Measurements from ENCODE around the gene TBX2.

TBX2 gene

DNA sequence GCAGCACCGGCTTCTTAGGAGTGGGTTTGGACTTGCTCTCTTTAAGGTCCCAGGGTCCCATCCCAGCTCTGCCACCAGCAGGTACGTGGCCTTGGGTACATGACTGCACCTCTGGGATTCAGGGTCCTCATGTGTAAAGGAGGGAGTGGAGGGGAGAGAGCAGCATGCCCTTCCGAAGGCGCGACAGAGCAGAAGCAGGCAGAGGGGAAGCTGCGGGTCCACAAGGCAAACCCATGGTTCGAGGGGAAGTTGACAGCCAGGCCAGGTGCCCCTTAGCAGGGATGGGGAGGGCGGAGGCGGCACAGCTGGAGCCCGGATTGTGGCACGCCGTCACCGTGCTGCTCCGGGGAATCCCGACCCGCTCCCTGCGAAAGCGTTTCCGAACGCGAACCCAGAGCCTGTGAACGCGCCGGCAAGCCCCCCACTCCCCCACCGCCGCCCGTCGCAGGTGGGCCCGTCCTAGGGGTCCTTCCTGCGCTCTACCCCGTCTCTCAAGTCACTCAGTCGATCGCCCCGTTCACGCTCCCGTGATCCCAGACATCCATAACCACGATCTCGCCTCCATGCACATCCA, 4.1 kb upstream of the TBX2 start:
- no peak overlapping the region for H3K4ac ChIP-seq (ENCODE audit: low read depth, low read length)
- H3K36me3 ChIP-seq (ENCODE audit: control insufficient read depth in 1 of 2, insufficient read depth in 2 of 2, low read length in 2 of 2), result no peaks in the 10 kb centered on the region
- H3K27ac ChIP-seq (ENCODE audit: low read depth, low read length), result no peak overlapping the region
- H4K8ac ChIP-seq (ENCODE audit: low read depth, low read length), result no peak overlapping the region
- peaks cover 22 to 41% of the 10 kb centered on the region in 2 experiments for H3K4me1 ChIP-seq (ENCODE audit: control insufficient read depth in 1 of 2, insufficient read depth in 2 of 2, low read length in 2 of 2)
- no peak overlapping the region for H2BK5ac ChIP-seq (ENCODE audit: low read depth, low read length, poor library complexity)
- no peak overlapping the region for H3K4me2 ChIP-seq (ENCODE audit: low read length)
- no peaks in the 10 kb centered on the region for H3K79me1 ChIP-seq (ENCODE audit: low read length)
- H3K79me2 ChIP-seq (ENCODE audit: control insufficient read depth, insufficient read depth, low read length, poor library complexity), result no peaks in the 10 kb centered on the region
- H2BK12ac ChIP-seq (ENCODE audit: low read length), result no peak overlapping the region
- H3K23ac ChIP-seq (ENCODE audit: low read length), result no peak overlapping the region
- H3K18ac ChIP-seq (ENCODE audit: low read length), result no peak overlapping the region
- no peak overlapping the region for H2AFZ ChIP-seq (ENCODE audit: insufficient read depth, low read length, poor library complexity)
- no peak overlapping the region for H2AK5ac ChIP-seq (ENCODE audit: low read length)
- H2BK120ac ChIP-seq (ENCODE audit: insufficient read depth, low read length, poor library complexity), result no peak overlapping the region
- peaks cover 47% of the 10 kb centered on the region for H3K27me3 ChIP-seq (ENCODE audit: insufficient read depth, low read length)
- no peak for DNase-seq
- peaks cover 5% of the 10 kb centered on the region for H3K9me3 ChIP-seq (ENCODE audit: insufficient read depth, low read depth, low read length)
- H3K14ac ChIP-seq (ENCODE audit: low read length), result no peak overlapping the region
- no peak overlapping the region for H4K12ac ChIP-seq (ENCODE audit: low read depth, low read length)
- H4K91ac ChIP-seq (ENCODE audit: low read depth, low read length), result no peak overlapping the region
- WGBS (ENCODE audit: extremely low coverage, insufficient coverage, insufficient read length), result no CpG with 5 or more reads among the region's 38 CpGs
- H3K9ac ChIP-seq (ENCODE audit: low read length), result no peak overlapping the region
- H3K4me3 ChIP-seq (ENCODE audit: low read depth, low read length), result no peak overlapping the region

- no CpG with 5 or more reads among the region's 63 CpGs for WGBS (ENCODE audit: extremely low coverage, insufficient coverage, insufficient read length)
- Histone ChIP-seq H3K4me2 (ENCODE audit: low read length) (peak overlapping the region; percentile 47), H4K12ac (ENCODE audit: low read depth, low read length) (no peak overlapping the region), H3K23ac (ENCODE audit: low read length) (no peak overlapping the region), H3K14ac (ENCODE audit: low read length) (no peak overlapping the region), H3K36me3 (ENCODE audit: control insufficient read depth in 1 of 2, insufficient read depth in 2 of 2, low read length in 2 of 2) (no peaks in the 10 kb centered on the region), H3K4ac (ENCODE audit: low read depth, low read length) (no peak overlapping the region), H2BK120ac (ENCODE audit: insufficient read depth, low read length, poor library complexity) (no peak overlapping the region), H2BK12ac (ENCODE audit: low read length) (no peak overlapping the region), H3K27me3 (ENCODE audit: insufficient read depth, low read length) (peaks cover 52% of the 10 kb centered on the region), H2BK5ac (ENCODE audit: low read depth, low read length, poor library complexity) (no peak overlapping the region), H4K8ac (ENCODE audit: low read depth, low read length) (no peak overlapping the region), H2AK5ac (ENCODE audit: low read length) (no peak overlapping the region), H3K79me2 (ENCODE audit: control insufficient read depth, insufficient read depth, low read length, poor library complexity) (no peaks in the 10 kb centered on the region), H3K27ac (ENCODE audit: low read depth, low read length) (no peak overlapping the region), H3K9me3 (ENCODE audit: insufficient read depth, low read depth, low read length) (peaks cover 5% of the 10 kb centered on the region), H3K4me3 (ENCODE audit: low read depth, low read length) (no peak overlapping the region), H3K9ac (ENCODE audit: low read length) (no peak overlapping the region), H3K79me1 (ENCODE audit: low read length) (peaks cover 2% of the 10 kb centered on the region), H4K91ac (ENCODE audit: low read depth, low read length) (no peak overlapping the region), H3K18ac (ENCODE audit: low read length) (no peak overlapping the region), H3K4me1 (ENCODE audit: control insufficient read depth in 1 of 2, insufficient read depth in 2 of 2, low read length in 2 of 2) (peaks cover 25 to 45% of the 10 kb centered on the region in 2 experiments), H2AFZ (ENCODE audit: insufficient read depth, low read length, poor library complexity) (no peak overlapping the region)
- no peak for DNase-seq
Measured at GRCh38 chr17:61395983-61396585, 3.6 kb upstream of the TBX2 start.

GRCh38 chr17:61396586-61397085, 3.0 kb upstream of the TBX2 start:
- H3K79me2 ChIP-seq (ENCODE audit: control insufficient read depth, insufficient read depth, low read length, poor library complexity), result no peaks in the 10 kb centered on the region
- peaks cover 5% of the 10 kb centered on the region for H3K9me3 ChIP-seq (ENCODE audit: insufficient read depth, low read depth, low read length)
- no peak overlapping the region for H4K8ac ChIP-seq (ENCODE audit: low read depth, low read length)
- H3K4me2 ChIP-seq (ENCODE audit: low read length), result peak overlapping the region; percentile 47
- no peak overlapping the region for H2BK120ac ChIP-seq (ENCODE audit: insufficient read depth, low read length, poor library complexity)
- no peak overlapping the region for H3K23ac ChIP-seq (ENCODE audit: low read length)
- H2AK5ac ChIP-seq (ENCODE audit: low read length), result no peak overlapping the region
- H4K91ac ChIP-seq (ENCODE audit: low read depth, low read length), result no peak overlapping the region
- H3K4me3 ChIP-seq (ENCODE audit: low read depth, low read length), result no peak overlapping the region
- H3K18ac ChIP-seq (ENCODE audit: low read length), result no peak overlapping the region
- no peak overlapping the region for H4K12ac ChIP-seq (ENCODE audit: low read depth, low read length)
- DNase-seq, result no peak
- no peak overlapping the region for H3K27ac ChIP-seq (ENCODE audit: low read depth, low read length)
- H3K4ac ChIP-seq (ENCODE audit: low read depth, low read length), result no peak overlapping the region
- WGBS (ENCODE audit: extremely low coverage, insufficient coverage, insufficient read length), result no CpG with 5 or more reads among the region's 46 CpGs
- H3K4me1 ChIP-seq (ENCODE audit: control insufficient read depth in 1 of 2, insufficient read depth in 2 of 2, low read length in 2 of 2), result peaks cover 25 to 48% of the 10 kb centered on the region in 2 experiments
- peaks cover 58% of the 10 kb centered on the region for H3K27me3 ChIP-seq (ENCODE audit: insufficient read depth, low read length)
- H2BK5ac ChIP-seq (ENCODE audit: low read depth, low read length, poor library complexity), result no peak overlapping the region
- H3K9ac ChIP-seq (ENCODE audit: low read length), result no peak overlapping the region
- peak overlapping the region; percentile 5 for H3K14ac ChIP-seq (ENCODE audit: low read length)
- H3K79me1 ChIP-seq (ENCODE audit: low read length), result peaks cover 2% of the 10 kb centered on the region
- H2BK12ac ChIP-seq (ENCODE audit: low read length), result no peak overlapping the region
- no peaks in the 10 kb centered on the region for H3K36me3 ChIP-seq (ENCODE audit: control insufficient read depth in 1 of 2, insufficient read depth in 2 of 2, low read length in 2 of 2)
- H2AFZ ChIP-seq (ENCODE audit: insufficient read depth, low read length, poor library complexity), result no peak overlapping the region

GRCh38 chr17:61397086-61397842, 2.4 kb upstream of the TBX2 start:
- Histone ChIP-seq H3K79me1 (ENCODE audit: low read length) (peaks cover 2% of the 10 kb centered on the region), H2BK12ac (ENCODE audit: low read length) (no peak overlapping the region), H3K9me3 (ENCODE audit: insufficient read depth, low read depth, low read length) (peaks cover 10% of the 10 kb centered on the region), H3K27me3 (ENCODE audit: insufficient read depth, low read length) (peaks cover 63% of the 10 kb centered on the region), H3K14ac (ENCODE audit: low read length) (peak overlapping the region; percentile 5), H3K9ac (ENCODE audit: low read length) (no peak overlapping the region), H2AFZ (ENCODE audit: insufficient read depth, low read length, poor library complexity) (no peak overlapping the region), H4K91ac (ENCODE audit: low read depth, low read length) (no peak overlapping the region), H4K12ac (ENCODE audit: low read depth, low read length) (no peak overlapping the region), H3K4me1 (ENCODE audit: control insufficient read depth in 1 of 2, insufficient read depth in 2 of 2, low read length in 2 of 2) (peaks cover 25 to 48% of the 10 kb centered on the region in 2 experiments), H3K18ac (ENCODE audit: low read length) (no peak overlapping the region), H3K27ac (ENCODE audit: low read depth, low read length) (no peak overlapping the region), H2BK120ac (ENCODE audit: insufficient read depth, low read length, poor library complexity) (no peak overlapping the region), H2BK5ac (ENCODE audit: low read depth, low read length, poor library complexity) (no peak overlapping the region), H3K79me2 (ENCODE audit: control insufficient read depth, insufficient read depth, low read length, poor library complexity) (no peaks in the 10 kb centered on the region), H2AK5ac (ENCODE audit: low read length) (no peak overlapping the region), H3K4ac (ENCODE audit: low read depth, low read length) (no peak overlapping the region), H3K4me3 (ENCODE audit: low read depth, low read length) (no peak overlapping the region), H3K4me2 (ENCODE audit: low read length) (peak overlapping the region; percentile 47), H4K8ac (ENCODE audit: low read depth, low read length) (no peak overlapping the region), H3K36me3 (ENCODE audit: control insufficient read depth in 1 of 2, insufficient read depth in 2 of 2, low read length in 2 of 2) (no peaks in the 10 kb centered on the region), H3K23ac (ENCODE audit: low read length) (no peak overlapping the region)
- no peak for DNase-seq
- no CpG with 5 or more reads among the region's 67 CpGs for WGBS (ENCODE audit: extremely low coverage, insufficient coverage, insufficient read length)

Measured in trophoblast cell (in vitro differentiated cells and primary cell).